T-helper 1 cell treated with Interleukin-12 subunit alpha and Interleukin-12 subunit beta and Interleukin-4 antibody, amounts not matched to agents 30 μg/mL and 1 μg/mL, for 36 hours (primary cell): ENCODE results near the gene MEG3.
A peak's percentile ranks its signal among the peaks of the same experiment; 100 is the strongest.

Experiments
- H3K27ac Mint-ChIP-seq: one replicate; pipeline ENCODE4 v1.8.0; 2021; ENCODE audit warnings: mild to moderate bottlenecking, mixed read lengths
- H3K27me3 Mint-ChIP-seq: one replicate; pipeline ENCODE4 v1.8.0; 2021; ENCODE audit warnings: low read depth, mixed read lengths
- H3K36me3 Mint-ChIP-seq: one replicate; pipeline ENCODE4 v1.8.0; 2021; ENCODE audit warnings: low read depth, mixed read lengths
- H3K4me1 Mint-ChIP-seq: one replicate; pipeline ENCODE4 v1.8.0; 2021; ENCODE audit warnings: low read depth, mixed read lengths
- H3K4me3 Mint-ChIP-seq: one replicate; pipeline ENCODE4 v1.8.0; 2021; ENCODE audit warnings: mild to moderate bottlenecking, moderate library complexity, mixed read lengths
- H3K9me3 Mint-ChIP-seq: one replicate; pipeline ENCODE4 v1.8.0; 2021; ENCODE audit warnings: mixed read lengths

Gene MEG3

GRCh38 chr14:100850841-100851585 lies 25.1 kb downstream of the MEG3 start:
- Mint-ChIP-seq H3K36me3 (no peaks in the 10 kb centered on the region), H3K27ac (no peak overlapping the region), H3K4me1 (no peaks in the 10 kb centered on the region), H3K4me3 (no peak overlapping the region), H3K9me3 (no peaks in the 10 kb centered on the region), H3K27me3 (no peaks in the 10 kb centered on the region)

- peak overlapping the region; percentile 9 for H3K27ac Mint-ChIP-seq
- H3K4me3 Mint-ChIP-seq = no peak overlapping the region
- no peaks in the 10 kb centered on the region for H3K4me1 Mint-ChIP-seq
- H3K27me3 Mint-ChIP-seq = no peaks in the 10 kb centered on the region
- H3K36me3 Mint-ChIP-seq = no peaks in the 10 kb centered on the region
- H3K9me3 Mint-ChIP-seq = no peaks in the 10 kb centered on the region
These were observed 25.6 kb downstream of the MEG3 start for GRCh38 chr14:100851586-100851916.

GRCh38 chr14:100851946-100852620 lies 26.2 kb downstream of the MEG3 start:
- Mint-ChIP-seq H3K27me3 (no peaks in the 10 kb centered on the region), H3K36me3 (no peaks in the 10 kb centered on the region), H3K9me3 (no peaks in the 10 kb centered on the region), H3K4me1 (no peaks in the 10 kb centered on the region), H3K27ac (peak overlapping the region; percentile 9), H3K4me3 (no peak overlapping the region)

GRCh38 chr14:100854435-100854834 lies 28.5 kb downstream of the MEG3 start:
- H3K27ac Mint-ChIP-seq = no peak overlapping the region
- H3K27me3 Mint-ChIP-seq = no peaks in the 10 kb centered on the region
- H3K36me3 Mint-ChIP-seq = no peaks in the 10 kb centered on the region
- H3K4me1 Mint-ChIP-seq = no peaks in the 10 kb centered on the region
- H3K4me3 Mint-ChIP-seq = no peak overlapping the region
- H3K9me3 Mint-ChIP-seq = no peaks in the 10 kb centered on the region

- Mint-ChIP-seq H3K27ac (no peak overlapping the region), H3K4me1 (no peaks in the 10 kb centered on the region), H3K4me3 (no peak overlapping the region), H3K9me3 (no peaks in the 10 kb centered on the region), H3K36me3 (no peaks in the 10 kb centered on the region), H3K27me3 (no peaks in the 10 kb centered on the region)
These were observed 29.5 kb downstream of the MEG3 start for GRCh38 chr14:100855256-100855930.

GRCh38 chr14:100856056-100856950 lies 30.4 kb downstream of the MEG3 start:
- H3K27me3 Mint-ChIP-seq = no peaks in the 10 kb centered on the region
- no peaks in the 10 kb centered on the region for H3K9me3 Mint-ChIP-seq
- no peak overlapping the region for H3K27ac Mint-ChIP-seq
- H3K36me3 Mint-ChIP-seq = no peaks in the 10 kb centered on the region
- no peak overlapping the region for H3K4me3 Mint-ChIP-seq
- no peaks in the 10 kb centered on the region for H3K4me1 Mint-ChIP-seq

- no peak overlapping the region for H3K27ac Mint-ChIP-seq
- H3K36me3 Mint-ChIP-seq = no peaks in the 10 kb centered on the region
- no peaks in the 10 kb centered on the region for H3K4me1 Mint-ChIP-seq
- H3K27me3 Mint-ChIP-seq = no peaks in the 10 kb centered on the region
- H3K4me3 Mint-ChIP-seq = no peak overlapping the region
- no peaks in the 10 kb centered on the region for H3K9me3 Mint-ChIP-seq
These were observed 31.5 kb downstream of the MEG3 start for GRCh38 chr14:100857233-100857922.

- H3K4me3 Mint-ChIP-seq = no peak overlapping the region
- no peak overlapping the region for H3K27ac Mint-ChIP-seq
- H3K4me1 Mint-ChIP-seq = no peaks in the 10 kb centered on the region
- H3K36me3 Mint-ChIP-seq = no peaks in the 10 kb centered on the region
- H3K9me3 Mint-ChIP-seq = no peaks in the 10 kb centered on the region
- H3K27me3 Mint-ChIP-seq = no peaks in the 10 kb centered on the region
These were observed 32.3 kb downstream of the MEG3 start for GRCh38 chr14:100857923-100858837.

GRCh38 chr14:100858838-100859220 lies 32.9 kb downstream of the MEG3 start:
- H3K27ac Mint-ChIP-seq = no peak overlapping the region
- no peaks in the 10 kb centered on the region for H3K36me3 Mint-ChIP-seq
- no peak overlapping the region for H3K4me3 Mint-ChIP-seq
- H3K27me3 Mint-ChIP-seq = no peaks in the 10 kb centered on the region
- no peaks in the 10 kb centered on the region for H3K4me1 Mint-ChIP-seq
- no peaks in the 10 kb centered on the region for H3K9me3 Mint-ChIP-seq

- Mint-ChIP-seq H3K27ac (no peak overlapping the region), H3K4me3 (no peak overlapping the region), H3K27me3 (no peaks in the 10 kb centered on the region), H3K4me1 (no peaks in the 10 kb centered on the region), H3K9me3 (no peaks in the 10 kb centered on the region), H3K36me3 (no peaks in the 10 kb centered on the region)
These were observed 33.9 kb downstream of the MEG3 start for GRCh38 chr14:100859781-100860180.

- Mint-ChIP-seq H3K27ac (no peak overlapping the region), H3K4me3 (no peak overlapping the region), H3K36me3 (no peaks in the 10 kb centered on the region)
These were observed 34.8 kb downstream of the MEG3 start for GRCh38 chr14:100860556-100861187.

GRCh38 chr14:100861188-100861936 lies 35.4 kb downstream of the MEG3 start:
- no peak overlapping the region for H3K27ac Mint-ChIP-seq
- no peaks in the 10 kb centered on the region for H3K27me3 Mint-ChIP-seq
- H3K36me3 Mint-ChIP-seq = no peaks in the 10 kb centered on the region
- no peaks in the 10 kb centered on the region for H3K9me3 Mint-ChIP-seq
- no peak overlapping the region for H3K4me3 Mint-ChIP-seq
- no peaks in the 10 kb centered on the region for H3K4me1 Mint-ChIP-seq

More at GRCh38 chr14:100860556-100861187, 34.8 kb downstream of the MEG3 start:
- no peaks in the 10 kb centered on the region for H3K27me3 Mint-ChIP-seq
- no peaks in the 10 kb centered on the region for H3K9me3 Mint-ChIP-seq
- no peaks in the 10 kb centered on the region for H3K4me1 Mint-ChIP-seq
